Fibroblast of upper back skin (primary cell): Measurements from ENCODE around the gene SLC6A13.
"Not testable (repeated sequence)": the region's sequence is repeated elsewhere in the genome, so short reads cannot be mapped to it uniquely, and the experiment has no call there.

ENCODE experiments used
- DNase-seq: peaks from one replicate; pipeline ENCODE4 v3.0.0-alpha.2; 2013

SLC6A13 gene

DNA sequence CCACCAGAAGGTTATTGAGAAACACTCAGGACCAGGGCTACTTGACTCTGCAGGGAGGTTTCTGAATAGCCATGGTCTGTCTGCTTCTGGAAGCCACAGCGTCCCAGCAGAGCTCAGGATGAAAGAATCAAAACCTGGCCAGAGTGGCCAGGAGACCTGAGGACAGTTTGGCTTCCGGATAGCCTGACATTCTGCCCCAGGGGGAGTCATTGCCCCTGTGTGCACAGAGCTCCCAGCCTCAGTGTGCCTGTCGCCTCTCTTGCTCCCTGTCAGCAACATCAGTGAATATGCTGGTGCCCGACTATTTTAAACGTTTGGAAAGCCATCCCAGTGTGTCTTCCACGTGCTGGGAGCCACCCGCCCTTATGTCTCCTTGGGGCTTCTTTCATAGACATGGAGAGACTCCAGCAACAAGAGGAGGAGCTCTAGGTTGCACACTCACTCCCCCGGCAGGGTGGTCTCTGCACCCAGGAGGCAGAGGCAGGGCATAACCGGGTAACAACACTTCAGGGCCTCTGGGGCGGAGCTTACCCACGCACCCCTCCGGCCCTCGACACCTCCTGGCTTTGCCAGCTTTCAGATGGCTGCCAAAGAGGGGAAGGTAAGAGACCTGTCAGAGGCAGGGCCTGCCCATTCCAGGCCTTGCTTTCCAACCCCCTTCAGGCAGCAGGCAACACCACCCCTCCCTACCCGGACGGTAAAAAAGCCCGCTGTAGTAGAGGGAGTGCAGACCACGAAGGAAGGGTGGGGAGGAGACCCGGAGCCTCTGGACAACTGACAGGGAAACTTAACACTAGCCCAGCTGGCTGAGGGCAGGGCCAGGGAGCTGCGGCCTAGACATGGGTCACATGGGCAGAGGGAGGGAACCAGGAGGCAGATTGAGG is 29.7 kb downstream of the SLC6A13 start:
- no peak for DNase-seq

DNA sequence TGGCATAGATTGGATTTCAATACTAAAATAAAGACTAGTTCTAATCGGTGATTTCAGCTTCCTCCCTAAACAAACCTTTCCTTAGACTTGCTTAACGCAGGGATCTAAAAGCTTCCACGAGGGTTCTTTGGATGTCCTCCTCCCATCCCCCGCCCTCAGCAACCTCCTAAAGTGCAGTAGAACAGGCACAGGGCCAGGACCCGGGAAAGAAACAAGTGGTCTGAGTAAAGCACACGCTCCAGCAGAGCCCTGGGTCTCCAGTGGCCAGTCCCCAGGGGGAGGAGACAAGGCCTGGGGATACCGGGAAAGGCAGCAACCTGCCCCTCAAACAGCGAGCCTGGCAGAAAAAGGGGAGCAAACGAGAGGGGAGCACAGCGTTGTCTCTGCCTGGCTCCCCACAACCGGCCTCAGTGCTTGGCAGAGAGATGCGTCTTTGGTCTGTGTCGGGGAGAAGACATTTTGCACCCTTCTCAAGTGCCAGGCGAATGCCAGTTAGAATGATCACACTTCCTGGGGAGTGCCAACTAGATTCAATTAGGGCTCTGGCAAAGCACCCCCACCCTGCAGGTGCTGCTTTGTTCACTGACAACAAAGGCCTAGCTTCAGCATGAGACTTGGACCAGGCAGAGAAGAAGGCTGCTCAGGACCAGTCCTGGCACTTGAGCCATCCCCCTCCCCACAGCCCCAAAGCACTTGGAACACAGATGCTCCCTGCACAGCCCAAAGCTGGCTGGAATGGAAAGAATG is 31.5 kb downstream of the SLC6A13 start:
- DNase-seq: no peak

DNA sequence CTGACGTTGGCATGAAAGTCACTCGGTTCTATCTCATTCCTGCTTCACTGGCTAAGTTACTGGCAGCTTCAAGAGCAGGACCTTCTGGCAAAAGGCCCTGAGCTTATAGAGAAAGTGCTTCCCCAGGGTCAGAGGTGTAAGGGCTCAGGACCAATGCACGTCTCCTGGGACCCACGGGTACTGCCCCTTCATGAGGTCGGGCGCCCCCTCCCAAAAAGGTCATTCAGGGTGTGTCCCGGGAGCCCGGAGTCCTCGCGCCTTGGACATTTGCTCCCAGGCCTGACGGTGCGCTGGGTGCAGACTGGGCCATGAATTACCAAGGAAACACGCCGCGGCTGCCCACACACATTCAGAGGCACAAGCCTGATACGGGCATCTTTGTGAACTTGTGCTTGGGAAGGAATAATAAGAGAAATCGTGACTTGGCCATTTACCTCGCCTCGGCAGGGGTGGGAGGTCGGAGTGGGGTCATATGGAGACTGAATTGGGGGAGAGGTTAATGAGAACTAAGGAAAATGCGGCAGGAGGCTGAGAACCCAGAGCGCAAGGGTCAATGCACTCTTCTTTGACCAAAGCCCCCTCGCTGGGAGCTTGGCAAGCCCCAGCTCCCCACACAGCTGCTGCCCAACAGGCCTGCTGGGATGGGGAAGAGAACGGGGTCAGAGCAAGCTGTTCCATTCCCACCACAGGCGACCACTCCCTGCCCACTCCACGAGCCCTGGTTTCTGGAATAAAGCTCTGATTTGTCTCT is 33.0 kb downstream of the SLC6A13 start:
- no peak for DNase-seq

- DNase-seq: no peak
Measured at GRCh38 chr12:228846-229200, 33.8 kb downstream of the SLC6A13 start.

- DNase-seq: no peak
Measured at GRCh38 chr12:227923-228845, 34.5 kb downstream of the SLC6A13 start.

GRCh38 chr12:227286-227915 is 35.2 kb downstream of the SLC6A13 start:
- no peak for DNase-seq

- no peak for DNase-seq
Measured at GRCh38 chr12:226401-226800, 36.2 kb downstream of the SLC6A13 start.

DNA sequence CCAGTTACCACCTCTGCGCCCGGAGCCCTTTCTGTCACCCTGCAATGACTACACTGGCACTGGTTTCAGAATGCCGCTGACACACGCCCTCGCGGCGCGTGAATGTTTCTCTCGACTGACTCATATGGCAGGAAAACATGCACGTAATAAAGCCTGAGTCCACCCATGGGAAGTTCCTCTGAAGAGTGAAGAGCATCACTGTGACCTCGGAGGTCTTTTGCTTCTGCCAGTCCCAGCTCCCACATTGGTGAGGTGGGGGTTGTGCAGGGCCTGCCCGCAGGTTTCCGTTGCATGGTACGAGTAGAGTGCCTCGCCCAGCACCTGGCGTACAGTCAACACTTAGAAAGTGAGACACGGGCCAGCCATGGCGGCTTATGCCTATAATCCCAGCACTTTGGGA is 37.6 kb downstream of the SLC6A13 start:
- no peak for DNase-seq

GRCh38 chr12:224330-224729 is 38.3 kb downstream of the SLC6A13 start:
- DNase-seq: no peak

DNA sequence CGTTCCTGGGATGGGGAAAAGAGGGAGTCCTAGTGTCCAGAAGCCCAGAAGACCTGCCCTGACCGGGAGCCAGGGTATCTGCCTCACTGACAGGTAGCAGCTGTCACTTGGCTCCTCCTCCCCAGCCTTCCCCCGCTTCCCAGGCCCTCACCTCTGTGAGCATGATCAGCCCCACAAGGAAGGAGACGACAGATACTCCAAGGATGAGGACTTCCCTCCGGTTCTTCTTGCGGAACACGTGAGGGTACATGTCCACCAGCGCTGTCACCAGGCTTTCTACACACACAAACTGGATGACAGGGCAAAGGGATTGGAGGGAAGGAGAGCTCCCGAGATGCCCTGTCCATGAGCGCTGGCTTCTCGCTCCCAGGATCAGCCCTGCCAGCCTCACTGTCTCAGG is 38.8 kb downstream of the SLC6A13 start:
- no peak for DNase-seq

DNA sequence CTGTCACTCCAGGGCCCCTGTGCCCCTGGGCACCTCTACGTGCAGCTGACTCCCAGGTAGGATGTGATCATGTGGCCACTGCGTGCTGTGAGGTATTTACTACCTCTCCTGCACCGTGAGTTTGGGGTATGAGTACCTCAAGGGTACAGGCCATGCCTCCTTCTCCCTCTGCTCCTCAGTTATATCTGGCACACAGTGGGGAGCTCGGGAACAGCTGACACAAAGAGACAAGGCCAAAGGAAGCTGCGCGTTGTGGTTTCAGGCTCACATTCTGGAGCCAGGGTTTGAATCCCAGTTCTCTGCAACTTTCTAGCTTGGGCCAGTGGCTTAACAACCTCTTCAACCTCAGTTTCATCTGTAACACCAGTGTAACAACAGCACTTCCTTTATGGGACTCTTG is 40.9 kb downstream of the SLC6A13 start:
- DNase-seq: no peak

- no peak for DNase-seq
Measured at GRCh38 chr12:220946-221550, 41.6 kb downstream of the SLC6A13 start.

GRCh38 chr12:220491-220890 is 42.1 kb downstream of the SLC6A13 start:
- no peak for DNase-seq

DNA sequence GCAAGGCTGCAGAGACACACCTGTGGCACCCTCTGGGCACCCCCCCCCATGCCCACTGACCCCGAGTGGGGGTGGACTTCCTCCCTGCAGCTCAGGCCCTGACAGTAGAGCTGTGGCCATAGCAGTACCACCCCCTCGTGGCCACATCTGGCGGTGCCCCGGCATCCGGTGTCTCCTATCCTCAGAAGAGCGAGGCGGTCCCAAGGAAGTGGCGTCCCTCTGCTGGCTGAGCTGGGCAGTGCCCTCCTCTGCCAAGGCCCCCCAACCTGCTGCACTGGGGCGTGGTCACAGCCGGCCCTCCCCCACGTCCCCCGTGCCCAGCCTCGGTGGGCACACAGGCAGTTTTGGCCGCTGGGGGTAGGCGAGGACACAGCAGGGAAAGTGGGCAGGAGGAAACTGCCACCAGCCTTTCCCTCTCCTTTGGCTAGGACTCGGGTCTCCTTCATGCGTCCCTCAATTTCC is 42.7 kb downstream of the SLC6A13 start:
- DNase-seq: peak; percentile 24

GRCh38 chr12:218728-219590 is 43.7 kb downstream of the SLC6A13 start:
- no peak for DNase-seq

DNA sequence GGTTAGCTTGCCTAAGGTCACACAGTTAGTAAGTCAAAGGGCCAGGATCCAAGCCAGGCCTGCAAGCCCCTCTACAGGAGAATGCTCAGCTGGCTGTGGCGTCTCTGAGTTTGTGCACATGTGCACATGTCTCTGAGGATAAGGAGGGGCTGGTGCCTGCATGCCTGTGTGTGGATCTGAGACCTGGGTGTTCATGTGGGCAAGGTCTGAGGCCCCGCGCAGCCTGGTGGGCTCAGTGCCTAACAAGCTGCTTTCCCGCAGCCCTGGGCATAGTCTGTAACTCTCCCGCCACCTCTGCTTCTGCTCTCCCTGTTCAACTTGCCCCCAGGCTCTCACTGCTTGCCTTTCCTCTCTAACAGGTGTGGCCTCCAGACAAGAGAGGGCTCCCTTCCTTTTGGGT is 44.4 kb downstream of the SLC6A13 start:
- no peak for DNase-seq

GRCh38 chr12:217029-217428 is 45.6 kb downstream of the SLC6A13 start:
- not testable (repeated sequence) for DNase-seq

DNA sequence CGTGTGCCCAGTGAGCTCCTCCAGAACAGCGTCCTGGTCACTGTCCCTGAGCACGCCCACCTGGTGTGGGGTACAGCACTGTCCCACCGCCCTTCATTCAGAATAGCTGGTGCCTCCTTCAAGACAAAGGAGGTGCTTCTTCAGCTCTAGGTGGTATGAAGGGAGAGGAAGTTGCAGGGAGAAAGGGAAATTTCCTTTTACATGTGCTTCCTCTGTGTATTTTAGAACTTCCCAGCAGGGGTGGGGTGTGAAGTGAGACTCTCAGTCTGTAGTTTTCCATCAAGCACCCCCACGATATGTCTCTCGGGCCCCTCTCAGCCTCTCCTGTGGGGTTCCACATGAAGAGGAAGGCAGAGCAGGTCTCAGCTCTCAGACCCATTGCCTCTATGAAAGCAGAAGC is 47.5 kb downstream of the SLC6A13 start:
- DNase-seq: no peak

DNA sequence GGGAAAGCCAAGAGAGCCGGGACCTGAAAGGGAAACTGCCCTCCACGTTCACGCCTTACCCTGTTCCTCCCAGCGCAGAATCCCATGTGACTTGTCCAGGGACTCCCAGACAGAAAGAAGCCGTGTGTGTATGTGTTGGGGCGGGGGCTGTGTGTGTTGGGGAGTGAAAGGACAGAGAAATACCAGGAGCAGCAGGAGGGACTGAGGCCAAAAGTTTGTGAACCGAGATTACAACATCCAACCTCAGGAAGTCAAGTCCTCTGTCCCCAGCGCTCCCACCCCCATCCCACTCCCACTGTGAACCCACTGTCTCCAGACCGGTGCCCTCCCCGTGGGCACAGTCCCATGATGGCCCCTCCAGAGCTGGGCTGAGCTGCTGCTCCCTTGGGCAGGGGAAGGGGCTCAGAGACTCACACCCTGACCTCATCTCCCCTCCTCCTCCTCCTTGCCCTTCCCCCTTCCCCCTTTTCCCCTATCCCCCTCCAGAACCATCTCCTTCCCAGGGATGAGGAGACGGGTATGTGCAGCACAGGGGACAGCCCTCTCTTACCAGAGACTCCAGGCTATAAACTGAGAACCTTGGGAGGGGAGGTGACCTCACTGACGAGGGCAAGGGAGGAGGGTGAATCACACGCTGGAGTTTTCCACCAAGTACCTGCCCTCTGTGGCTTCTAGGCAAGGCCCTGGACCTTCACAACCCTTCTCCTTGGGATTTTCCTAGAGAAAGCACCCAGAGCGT is 48.5 kb downstream of the SLC6A13 start, which contains the start of gene SLC6A12:
Gene SLC6A12, minus strand, starts transcription at position 155 of the 739 bp plus-strand sequence. CDS start 4,171 bp downstream, outside the sequence.
- no peak for DNase-seq
